Gastroesophageal sphincter (tissue), 4 donors: ENCODE data around the gene KNDC1. TPM values are rescaled to one million over a fixed set of nuclear protein-coding genes. Genes with fewer than 3 reads are reported as not detected.
"Not testable (repeated sequence)": the region's sequence is repeated elsewhere in the genome, so short reads cannot be mapped to it uniquely, and the experiment has no call there.

Experiments
- ATAC-seq: fragments of 150-250 bp; one replicate; pipeline ENCODE4 v1.9.1; 2016; ENCODE audit warnings: mild to moderate bottlenecking, moderate library complexity
- H3K27ac ChIP-seq, 4 donors: fragments of 200-600 bp; sonication (generic) in 3 of 4; 1 replicate in 3 of 4; 2 replicates in 1 of 4; pipeline ENCODE4 v1.5.1; 2016 to 2019
- H3K27me3 ChIP-seq: fragments of 200-600 bp; sonication (generic); one replicate; pipeline ENCODE4 v1.5.1; 2019
- H3K36me3 ChIP-seq, 2 donors: fragments of 200-600 bp; sonication (generic); one replicate each; pipeline ENCODE4 v1.5.1; 2019; ENCODE audit warnings: control low read depth in 1 of 2
- H3K4me1 ChIP-seq, 3 donors: fragments of 200-600 bp; sonication (generic); 1 replicate in 2 of 3; 2 replicates in 1 of 3; pipeline ENCODE4 v1.5.1; 2016 to 2019; ENCODE audit warnings: control low read depth in 2 of 3
- H3K4me3 ChIP-seq, 2 donors: fragments of 200-600 bp; sonication (generic); one replicate each; pipeline ENCODE4 v1.5.1; 2019; ENCODE audit warnings: mild to moderate bottlenecking in 1 of 2, moderate library complexity in 1 of 2
- H3K9me3 ChIP-seq, 3 donors: fragments of 200-600 bp; sonication (generic); one replicate each; pipeline ENCODE4 v1.5.1; 2017 to 2019; ENCODE audit warnings: control low read depth in 2 of 3
- EP300 ChIP-seq: sonication (generic); formaldehyde crosslinking; IDR thresholded peaks from one replicate; pipeline ENCODE4 v1.6.1; 2017; ENCODE audit warnings: antibody characterized with exemption, mild to moderate bottlenecking
- POLR2A ChIP-seq, 2 donors: fragments of 450-650 bp; IDR thresholded peaks; one replicate each; pipeline ENCODE4 v1.6.1; 2017; ENCODE audit warnings: antibody characterized with exemption in 2 of 2, mild to moderate bottlenecking in 2 of 2, moderate library complexity in 1 of 2
- POLR2AphosphoS5 ChIP-seq: sonication (generic); formaldehyde crosslinking; IDR thresholded peaks from one replicate; pipeline ENCODE4 v1.6.1; 2017; ENCODE audit warnings: antibody characterized with exemption
- WGBS, 2 donors: methylation state at CpG; one replicate each; pipeline ENCODE4 v1.1.5; 2018; ENCODE audit warnings: low coverage in 1 of 2; 5-methylcytosine and 5-hydroxymethylcytosine counted together
- total RNA-seq, 4 donors: library from RNA; depleted of rRNA; stranded (reverse); fragments of >200 nt; gene quantifications; one replicate each; pipeline ENCODE4 v1.1.0, GENCODE V29; 2016
- TF ChIP-seq, protein P1 (sequence below), 4 experiments: fragments of 200-600 bp in 2 of 4; fragments of 450-650 bp in 2 of 4; sonication (generic) in 1 of 4; IDR thresholded peaks; one replicate each; pipeline ENCODE4 v1.5.1; 2017 to 2019; ENCODE audit warnings: antibody characterized with exemption in 4 of 4, mild to moderate bottlenecking in 2 of 4, moderate library complexity in 2 of 4

KNDC1 gene
- total RNA-seq, 4 donors from 2014 or later, result 0.62 to 3.4 (median 0.98) TPM

DNA sequence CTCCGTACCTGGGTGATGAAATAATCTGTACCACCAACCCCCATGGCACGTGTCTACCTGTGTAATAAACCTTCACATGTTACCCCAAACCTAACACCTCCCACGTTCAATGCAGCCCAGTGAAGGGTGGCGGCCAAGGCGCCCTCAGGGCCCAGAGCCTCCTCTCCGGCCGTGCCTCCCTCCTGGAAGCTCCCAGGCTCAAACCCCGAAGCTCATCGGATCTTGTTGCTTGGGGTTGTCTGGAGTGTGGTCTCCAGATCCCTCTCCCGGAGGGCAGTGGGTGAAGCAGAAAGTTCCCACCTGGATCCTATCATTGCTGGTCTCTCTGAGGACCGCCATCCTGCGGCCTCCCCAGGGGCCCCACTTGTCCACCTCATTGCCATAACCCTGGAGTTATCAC lies 9.4 kb upstream of the KNDC1 start:
- 77 to 96% methylated on average over 5 to 6 of the region's 12 CpGs for WGBS, 2 donors
- TF ChIP-seq, protein P1, sequence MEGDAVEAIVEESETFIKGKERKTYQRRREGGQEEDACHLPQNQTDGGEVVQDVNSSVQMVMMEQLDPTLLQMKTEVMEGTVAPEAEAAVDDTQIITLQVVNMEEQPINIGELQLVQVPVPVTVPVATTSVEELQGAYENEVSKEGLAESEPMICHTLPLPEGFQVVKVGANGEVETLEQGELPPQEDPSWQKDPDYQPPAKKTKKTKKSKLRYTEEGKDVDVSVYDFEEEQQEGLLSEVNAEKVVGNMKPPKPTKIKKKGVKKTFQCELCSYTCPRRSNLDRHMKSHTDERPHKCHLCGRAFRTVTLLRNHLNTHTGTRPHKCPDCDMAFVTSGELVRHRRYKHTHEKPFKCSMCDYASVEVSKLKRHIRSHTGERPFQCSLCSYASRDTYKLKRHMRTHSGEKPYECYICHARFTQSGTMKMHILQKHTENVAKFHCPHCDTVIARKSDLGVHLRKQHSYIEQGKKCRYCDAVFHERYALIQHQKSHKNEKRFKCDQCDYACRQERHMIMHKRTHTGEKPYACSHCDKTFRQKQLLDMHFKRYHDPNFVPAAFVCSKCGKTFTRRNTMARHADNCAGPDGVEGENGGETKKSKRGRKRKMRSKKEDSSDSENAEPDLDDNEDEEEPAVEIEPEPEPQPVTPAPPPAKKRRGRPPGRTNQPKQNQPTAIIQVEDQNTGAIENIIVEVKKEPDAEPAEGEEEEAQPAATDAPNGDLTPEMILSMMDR (IDR thresholded peaks at IDR 0.05), result no peak
- no peak for TF ChIP-seq POLR2AphosphoS5
- no peak for TF ChIP-seq EP300
- no peak for TF ChIP-seq POLR2A (IDR thresholded peaks at IDR 0.05)
- H3K36me3 ChIP-seq, result no peaks in the 10 kb centered on the region

DNA sequence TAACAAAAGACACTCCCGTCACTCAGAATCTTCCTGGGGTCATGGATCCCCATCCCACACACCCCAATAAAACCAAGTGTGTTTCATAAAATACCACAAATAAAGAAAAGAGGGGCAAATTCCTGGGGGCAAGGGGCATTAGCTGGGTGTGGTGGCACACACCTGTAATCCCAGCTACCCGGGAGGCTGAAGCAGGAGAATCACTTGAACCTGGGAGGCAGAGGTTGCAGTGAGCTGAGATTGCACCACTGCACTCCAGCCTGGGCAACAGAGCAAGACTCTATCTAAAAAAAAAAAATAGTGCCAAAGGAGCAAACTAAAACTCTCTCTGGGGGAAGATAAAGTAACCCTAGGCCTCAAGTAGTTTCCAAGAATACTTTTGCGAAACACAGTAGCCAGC lies 8.9 kb upstream of the KNDC1 start:
- not testable (repeated sequence) for H3K4me1 ChIP-seq, ATAC-seq, H3K36me3 ChIP-seq, H3K4me3 ChIP-seq, H3K27ac ChIP-seq
- Histone ChIP-seq H3K9me3 (peaks cover 0 to 26% (median 0%) of the 10 kb centered on the region in 3 donors), H3K27me3 (peaks cover 33% of the 10 kb centered on the region)
- 86 to 100% methylated on average over 1 to 2 of the region's 3 CpGs for WGBS, 2 donors

More for the DNA sequence above, 9.4 kb upstream of the KNDC1 start:
- no peaks in the 10 kb centered on the region for H3K4me1 ChIP-seq
- no peak overlapping the region for H3K27ac ChIP-seq
- no peak overlapping the region for H3K4me3 ChIP-seq
- peaks cover 0 to 26% (median 0%) of the 10 kb centered on the region in 3 donors for H3K9me3 ChIP-seq
- H3K27me3 ChIP-seq, result peaks cover 37% of the 10 kb centered on the region
- ATAC-seq, result no peak

DNA sequence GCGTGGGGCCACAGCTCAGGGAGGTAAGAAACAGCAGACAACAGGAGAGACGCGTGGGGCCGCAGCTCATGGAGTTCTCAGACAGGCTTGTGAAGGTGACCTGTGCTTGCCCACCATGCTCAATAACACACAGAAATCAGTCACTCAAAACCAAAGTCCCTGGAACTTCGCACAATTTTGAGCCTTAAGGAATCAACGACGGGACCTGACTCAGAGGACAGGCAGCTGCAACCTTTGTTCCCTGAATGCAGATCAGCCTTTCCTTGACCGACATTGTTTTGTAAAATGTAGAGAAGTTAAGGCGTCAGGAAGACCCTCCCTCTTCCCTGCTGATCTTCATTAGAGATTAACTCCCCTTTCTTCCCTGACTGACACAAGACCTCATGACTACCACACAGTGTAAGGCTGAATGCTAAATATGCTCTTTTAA lies 8.5 kb upstream of the KNDC1 start:
- TF ChIP-seq EP300 (no peak), POLR2A (IDR thresholded peaks at IDR 0.05) (no peak), POLR2AphosphoS5 (no peak)
- TF ChIP-seq, protein P1 (IDR thresholded peaks at IDR 0.05), result no peak
- no peaks in the 10 kb centered on the region for H3K4me1 ChIP-seq
- no peak overlapping the region for H3K27ac ChIP-seq
- peaks cover 0 to 26% (median 0%) of the 10 kb centered on the region in 3 donors for H3K9me3 ChIP-seq
- ATAC-seq, result no peak
- H3K4me3 ChIP-seq, result no peak overlapping the region
- WGBS, 2 donors, result 38 to 53% methylated on average over 7 to 8 of the region's 9 CpGs
- no peaks in the 10 kb centered on the region for H3K36me3 ChIP-seq
- peaks cover 30% of the 10 kb centered on the region for H3K27me3 ChIP-seq

DNA sequence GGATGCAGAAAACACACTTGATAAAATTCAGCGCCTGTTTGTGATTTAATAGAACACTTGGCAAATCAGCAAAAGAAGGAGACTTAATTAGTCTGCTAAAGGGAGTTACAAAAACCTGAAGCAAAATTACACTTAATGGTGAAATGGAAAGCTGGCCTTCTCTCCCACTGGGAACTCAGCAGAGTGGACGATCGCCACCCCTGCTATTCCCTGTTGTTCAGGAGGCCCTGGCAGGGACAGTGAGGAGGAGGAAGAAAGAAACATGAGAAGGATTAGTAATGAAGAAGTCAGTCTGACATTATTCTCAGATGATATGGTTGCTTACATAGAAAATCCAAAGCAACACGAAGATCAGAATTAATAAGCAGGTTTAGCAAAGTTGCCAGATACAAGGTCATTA lies 5.6 kb upstream of the KNDC1 start:
- no peaks in the 10 kb centered on the region for H3K36me3 ChIP-seq
- H3K4me1 ChIP-seq, result peaks cover 0 to 5% (median 0%) of the 10 kb centered on the region in 3 donors
- TF ChIP-seq EP300 (no peak), POLR2AphosphoS5 (no peak), POLR2A (IDR thresholded peaks at IDR 0.05) (no peak)
- TF ChIP-seq, protein P1 (IDR thresholded peaks at IDR 0.05), result no peak
- no peak overlapping the region for H3K27ac ChIP-seq
- WGBS, 2 donors, result 65 to 74% methylated on average over 4 of the region's 4 CpGs
- no peak for ATAC-seq
- H3K4me3 ChIP-seq, result no peak overlapping the region
- H3K27me3 ChIP-seq, result peaks cover 21% of the 10 kb centered on the region
- no peaks in the 10 kb centered on the region for H3K9me3 ChIP-seq

DNA sequence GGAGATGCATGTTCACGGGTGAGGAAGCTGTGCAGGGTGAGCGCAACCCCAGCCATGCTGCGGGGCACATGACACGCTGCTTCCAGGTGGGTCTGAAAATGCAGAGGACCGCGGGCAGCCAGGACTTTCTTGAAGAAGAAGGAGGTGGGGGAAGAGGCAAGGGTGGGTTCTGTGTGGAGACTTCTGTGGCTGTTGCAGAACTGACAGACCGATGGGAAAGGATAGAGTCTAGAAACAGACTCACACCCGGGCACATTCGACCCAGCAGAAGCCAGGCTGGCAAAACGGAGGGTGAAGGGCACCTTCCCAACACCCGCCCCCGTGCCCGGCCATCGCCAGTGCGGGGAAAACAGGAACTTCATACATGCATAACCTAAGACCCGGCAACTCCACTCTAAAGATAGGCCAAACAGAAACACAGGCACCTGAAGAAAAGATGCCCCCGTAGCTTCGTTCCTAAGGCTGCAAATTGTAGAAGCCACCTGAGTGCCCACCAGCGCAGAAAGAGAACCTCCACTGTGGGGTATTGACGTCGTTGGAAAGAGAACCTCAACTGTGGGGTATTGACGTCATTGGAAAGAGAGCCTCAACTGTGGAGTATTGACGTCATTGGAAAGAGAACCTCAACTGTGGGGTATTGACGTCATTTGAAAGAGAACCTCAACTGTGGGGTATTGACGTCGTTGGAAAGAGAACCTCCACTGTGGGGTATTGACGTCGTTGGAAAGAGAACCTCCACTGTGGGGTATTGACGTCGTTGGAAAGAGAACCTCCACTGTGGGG lies 4.8 kb upstream of the KNDC1 start:
- no peak overlapping the region for H3K27ac ChIP-seq
- H3K36me3 ChIP-seq, result no peaks in the 10 kb centered on the region
- H3K9me3 ChIP-seq, result no peaks in the 10 kb centered on the region
- ATAC-seq, result no peak
- peaks cover 0 to 12% (median 0%) of the 10 kb centered on the region in 3 donors for H3K4me1 ChIP-seq
- H3K4me3 ChIP-seq, result no peak overlapping the region
- peaks cover 27% of the 10 kb centered on the region for H3K27me3 ChIP-seq
- TF ChIP-seq EP300 (no peak), POLR2A (IDR thresholded peaks at IDR 0.05) (no peak)
- TF ChIP-seq, protein P1 (IDR thresholded peaks at IDR 0.05), result no peak
- 83 to 88% methylated on average over 17 to 27 of the region's 30 CpGs for WGBS, 2 donors
